ENCODE data around the gene RAB9B.
A peak's percentile ranks its signal among the peaks of the same experiment; 100 is the strongest.

The RAB9B gene

DNA sequence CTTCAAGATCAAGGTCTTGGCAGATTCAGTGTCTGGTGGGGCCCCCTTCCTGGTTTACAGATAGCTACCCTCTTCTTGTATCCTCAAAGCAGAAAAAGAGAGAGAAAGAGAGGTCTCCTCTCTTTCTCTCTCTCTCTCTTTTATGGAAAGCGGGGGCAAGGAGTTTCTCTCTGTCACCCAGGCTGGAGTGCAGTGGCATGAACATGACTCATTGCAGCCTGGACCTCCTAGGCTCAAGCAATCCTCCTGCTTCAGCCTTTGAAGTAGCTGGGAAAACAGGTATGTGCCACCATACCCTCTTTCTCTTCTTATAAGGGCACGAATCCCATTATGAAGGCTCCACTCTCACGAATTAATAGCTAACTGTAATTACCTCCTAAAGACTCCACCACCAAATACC is 20.2 kb downstream of the RAB9B start:
- DNase-seq (ENCODE audit: low spot score) = no peak

- DNase-seq (ENCODE audit: low spot score) = no peak
Measured at GRCh38 chrX:103806862-103807474, 25.1 kb downstream of the RAB9B start.

GRCh38 chrX:103805860-103806259 is 26.2 kb downstream of the RAB9B start:
- no peak for DNase-seq (ENCODE audit: low spot score)

- no peak for DNase-seq (ENCODE audit: low spot score)
Measured at GRCh38 chrX:103800318-103800717, 31.7 kb downstream of the RAB9B start.

DNA sequence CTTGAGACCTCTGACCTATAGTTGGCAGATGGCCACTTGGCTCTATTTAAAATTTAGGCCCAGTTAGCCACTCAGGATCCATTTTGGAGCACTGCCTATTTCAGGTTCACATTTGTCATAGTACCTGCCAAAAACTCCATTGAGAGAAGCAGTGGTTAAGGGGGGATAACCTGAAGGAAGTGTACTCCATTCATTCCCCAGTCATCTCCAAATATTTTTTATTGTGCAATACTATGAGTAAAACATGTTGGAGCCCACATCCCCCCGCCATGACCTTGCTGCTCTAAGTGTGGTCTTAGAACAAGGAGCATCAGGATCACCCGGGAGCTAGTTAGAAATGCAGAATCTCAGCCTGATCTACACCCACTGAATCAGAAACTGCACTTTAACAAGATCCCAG is 34.4 kb downstream of the RAB9B start:
- DNase-seq (ENCODE audit: low spot score) = no peak

- DNase-seq (ENCODE audit: low spot score) = no peak
Measured at GRCh38 chrX:103794119-103794518, 37.9 kb downstream of the RAB9B start.

DNA sequence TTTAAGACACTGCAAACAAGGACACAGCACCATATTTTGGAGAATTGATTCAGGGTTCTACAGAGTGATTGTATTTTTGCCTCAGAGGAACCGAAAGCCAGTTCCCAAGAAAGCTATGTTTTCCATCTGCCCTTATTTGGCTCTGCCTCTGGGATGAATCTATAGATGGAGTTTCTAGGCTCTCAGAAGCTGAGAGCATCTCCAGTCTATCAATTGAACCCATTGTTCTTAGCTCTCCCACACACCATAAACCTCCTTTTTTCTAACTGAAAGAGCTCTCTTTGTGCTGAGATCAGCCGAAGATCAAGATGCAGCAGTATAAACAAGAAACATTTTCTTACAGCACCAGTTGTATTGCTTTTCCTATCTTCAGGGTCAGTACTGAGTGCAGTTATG is 38.5 kb downstream of the RAB9B start:
- no peak for DNase-seq (ENCODE audit: low spot score)

DNA sequence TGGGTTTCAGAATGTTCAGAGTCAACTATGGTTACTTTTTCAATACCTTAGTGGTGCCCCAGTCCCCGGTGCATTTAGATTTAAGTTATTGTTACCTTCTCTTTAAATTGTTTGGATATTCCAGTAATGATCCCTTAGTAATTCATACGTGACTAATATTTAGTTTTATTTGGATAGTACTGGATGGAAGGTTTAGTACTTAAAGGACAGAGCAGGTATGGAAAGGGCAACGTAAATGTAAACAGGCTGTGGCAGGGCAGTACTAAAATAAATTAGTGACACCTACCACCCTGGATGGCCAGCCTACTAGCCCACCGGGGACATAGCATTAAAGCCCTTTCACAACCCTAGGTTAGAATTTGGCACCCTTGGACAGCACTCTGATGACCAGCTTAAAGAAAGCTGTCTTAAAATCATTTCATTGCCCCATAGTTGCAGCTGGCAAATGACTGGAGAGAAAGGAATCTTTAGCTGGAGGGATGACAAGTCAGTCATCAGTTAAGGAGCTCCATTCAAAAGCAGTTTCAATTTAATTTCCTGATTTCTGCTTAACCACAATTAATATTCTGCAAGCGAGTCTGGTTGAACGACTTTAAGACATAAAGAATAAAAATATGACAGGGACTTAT is 39.0 kb downstream of the RAB9B start:
- DNase-seq (ENCODE audit: low spot score) = no peak

DNA sequence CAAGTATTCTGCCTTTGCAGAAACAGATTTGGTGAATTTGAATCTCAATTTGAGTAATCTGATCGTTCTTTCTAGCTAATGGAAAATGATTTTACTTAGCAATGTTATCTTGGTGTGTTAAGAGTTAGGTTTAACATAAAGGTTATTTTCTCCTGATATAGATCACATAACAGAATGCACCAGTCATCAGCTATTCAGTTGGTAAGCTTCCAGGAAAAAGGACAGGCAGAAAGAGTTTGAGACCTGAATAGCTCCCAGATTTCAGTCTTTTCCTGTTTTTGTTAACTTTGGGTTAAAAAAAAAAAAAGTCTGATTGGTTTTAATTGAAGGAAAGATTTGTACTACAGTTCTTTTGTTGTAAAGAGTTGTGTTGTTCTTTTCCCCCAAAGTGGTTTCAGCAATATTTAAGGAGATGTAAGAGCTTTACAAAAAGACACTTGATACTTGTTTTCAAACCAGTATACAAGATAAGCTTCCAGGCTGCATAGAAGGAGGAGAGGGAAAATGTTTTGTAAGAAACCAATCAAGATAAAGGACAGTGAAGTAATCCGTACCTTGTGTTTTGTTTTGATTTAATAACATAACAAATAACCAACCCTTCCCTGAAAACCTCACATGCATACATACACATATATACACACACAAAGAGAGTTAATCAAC is 40.1 kb downstream of the RAB9B start:
- DNase-seq (ENCODE audit: low spot score) = no peak

GRCh38 chrX:103791228-103791627 is 40.8 kb downstream of the RAB9B start:
- no peak for DNase-seq (ENCODE audit: low spot score)

- no peak for DNase-seq (ENCODE audit: low spot score)
Measured at GRCh38 chrX:103789004-103789403, 43.1 kb downstream of the RAB9B start.

GRCh38 chrX:103783971-103784370 is 48.1 kb downstream of the RAB9B start:
- DNase-seq (ENCODE audit: low spot score) = no peak

DNA sequence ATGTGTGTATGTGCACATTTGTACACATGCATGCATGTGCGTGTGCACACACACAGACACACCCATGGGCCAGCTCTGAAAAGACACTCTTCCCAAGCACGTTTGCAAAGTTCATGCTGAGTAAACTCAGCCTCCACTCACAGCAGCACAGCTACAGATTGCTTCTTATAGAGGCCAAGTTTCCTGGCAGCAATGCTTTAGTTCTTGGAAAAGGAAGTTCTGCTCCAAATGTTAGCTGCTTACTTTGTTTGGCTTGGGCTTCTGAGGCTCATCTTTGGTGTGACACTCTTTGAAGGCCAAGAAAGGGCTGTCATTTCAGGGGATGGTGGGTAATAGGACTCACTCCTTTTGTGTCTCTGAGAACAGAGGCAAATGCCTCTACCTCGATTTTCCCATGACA is 48.9 kb downstream of the RAB9B start:
- no peak for DNase-seq (ENCODE audit: low spot score)

DNA sequence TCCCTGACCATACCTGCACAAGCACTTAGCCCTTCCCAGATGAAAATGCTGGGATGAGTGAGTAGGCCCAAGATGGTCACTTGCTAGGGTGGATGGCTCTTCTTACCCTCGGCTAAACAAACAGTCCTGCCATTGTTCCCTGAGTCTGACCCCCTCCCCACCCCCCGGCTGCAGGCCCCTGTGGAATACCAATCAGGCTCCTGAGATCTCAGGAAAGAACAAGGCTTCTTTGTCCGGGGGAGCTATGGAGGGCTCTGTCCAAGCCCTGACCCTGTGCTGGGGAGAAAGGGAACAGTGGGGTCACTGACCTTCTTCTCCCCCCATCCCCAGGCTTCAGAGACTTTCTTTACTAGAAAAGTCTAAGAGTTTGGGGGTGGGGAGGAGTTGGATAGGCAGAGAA is 49.4 kb downstream of the RAB9B start:
- DNase-seq (ENCODE audit: low spot score) = no peak

- no peak for DNase-seq (ENCODE audit: low spot score)
Measured at GRCh38 chrX:103781706-103782105, 50.4 kb downstream of the RAB9B start.

- no peak for DNase-seq (ENCODE audit: low spot score)
Measured at GRCh38 chrX:103781062-103781402, 51.0 kb downstream of the RAB9B start.

DNA sequence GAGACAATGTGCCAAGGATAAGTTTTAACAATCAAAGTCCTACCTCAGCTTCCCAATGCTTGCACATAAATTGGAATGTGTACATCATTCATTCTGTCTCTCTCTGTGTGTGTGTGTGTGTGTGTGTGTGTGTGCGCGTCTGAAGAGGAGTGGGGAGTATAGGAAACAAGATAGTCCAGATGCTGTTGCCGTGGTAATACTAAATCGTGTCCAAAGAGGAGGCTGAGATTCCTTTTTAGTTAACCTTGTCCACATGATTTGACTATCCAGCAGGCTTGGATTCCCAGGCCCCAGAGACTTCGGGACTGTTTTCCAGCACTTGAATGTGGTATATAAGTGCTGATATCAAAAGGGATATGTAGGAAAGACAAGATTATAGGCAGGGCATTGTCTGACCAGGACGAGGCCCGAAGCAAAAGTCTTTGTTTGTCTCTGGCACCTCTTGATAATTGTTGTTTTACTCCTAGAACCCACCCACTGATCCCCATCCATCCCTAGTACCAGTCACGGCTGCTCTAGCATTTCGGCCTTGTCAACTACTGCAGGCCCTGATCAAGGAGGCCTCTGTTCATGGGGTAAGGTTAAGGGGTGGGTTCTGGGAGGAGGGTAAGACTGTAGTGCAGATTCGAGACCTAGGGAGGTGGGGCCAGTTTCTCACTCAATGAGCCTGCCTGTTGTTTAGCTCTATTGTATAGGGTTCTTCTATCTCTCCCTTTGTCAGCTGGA is 51.6 kb downstream of the RAB9B start:
- DNase-seq (ENCODE audit: low spot score) = no peak

GRCh38 chrX:103779141-103779789 is 52.8 kb downstream of the RAB9B start:
- no peak for DNase-seq (ENCODE audit: low spot score)

GRCh38 chrX:103776546-103776945 is 55.5 kb downstream of the RAB9B start, which contains the start of gene PLP1:
TSS of gene PLP1 (plus strand) at chrX:103776840. CDS start at chrX:103776996, 156 bp downstream.
- no peak for DNase-seq (ENCODE audit: low spot score)

DNA sequence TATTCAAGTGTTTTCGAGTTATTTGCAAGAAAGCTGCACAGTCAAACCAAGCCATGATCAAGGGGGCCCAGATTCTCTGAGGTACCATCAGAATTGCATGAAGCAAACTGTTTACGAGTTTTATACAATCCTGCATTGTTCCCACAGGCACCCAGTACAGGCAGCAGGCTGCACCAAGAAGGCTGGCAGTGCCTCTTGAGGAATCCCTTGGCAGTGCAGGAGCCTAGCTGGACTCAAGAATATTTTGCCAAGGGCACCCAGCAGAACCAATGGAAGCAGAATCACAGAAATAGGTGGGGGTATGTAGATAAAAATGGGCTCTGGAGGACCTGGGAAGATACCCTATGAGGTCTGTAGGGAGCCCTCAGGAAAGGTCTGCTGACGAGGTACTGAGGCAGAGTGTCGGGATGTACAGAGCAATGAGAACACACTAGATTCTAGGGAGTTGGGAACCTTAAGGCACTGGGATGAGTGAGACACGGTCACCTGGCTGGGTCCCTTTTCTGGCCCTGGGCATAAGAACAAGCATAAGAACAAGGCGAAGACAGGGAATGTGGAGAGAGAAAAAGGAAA is 57.9 kb downstream of the RAB9B start:
- peak; percentile 32 for DNase-seq (ENCODE audit: low spot score)

DNA sequence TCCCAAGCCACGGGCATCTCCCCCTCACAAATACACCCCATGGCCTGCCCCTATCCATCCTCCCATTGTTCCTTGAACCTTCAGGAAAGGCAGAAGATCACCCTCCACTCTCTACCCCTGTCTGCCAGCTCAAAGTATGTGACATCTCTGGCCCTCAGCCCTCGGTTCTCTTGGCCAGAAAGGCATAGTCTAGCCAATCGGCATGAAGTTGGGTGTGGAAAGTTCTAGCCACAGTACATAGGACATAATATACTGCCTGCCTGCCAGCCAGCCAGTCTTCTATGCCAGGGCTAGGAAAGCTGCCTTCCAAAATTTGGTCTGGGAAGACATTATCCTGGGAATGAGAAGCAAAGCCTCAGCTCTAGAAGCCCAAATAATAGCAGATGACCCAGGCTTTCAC is 58.6 kb downstream of the RAB9B start:
- no peak for DNase-seq (ENCODE audit: low spot score)
